Ectodermal cell (in vitro differentiated cells): ENCODE results near the gene GDPD4.

Experiments
- H3K27ac ChIP-seq: 2 replicates; pipeline ENCODE4 v1.7.0; 2013; ENCODE audit warnings: mild to moderate bottlenecking, low read depth, low read length; ENCODE audit not compliant: insufficient read depth, poor library complexity, severe bottlenecking
- H3K27me3 ChIP-seq: 2 replicates; pipeline ENCODE4 v1.7.0; 2013; ENCODE audit warnings: mild to moderate bottlenecking, low read length; ENCODE audit not compliant: insufficient read depth, control insufficient read depth, poor library complexity, severe bottlenecking
- H3K36me3 ChIP-seq: one replicate; pipeline ENCODE4 v1.7.0; 2013; ENCODE audit warnings: low read length; ENCODE audit not compliant: control insufficient read depth, insufficient read depth
- H3K4me1 ChIP-seq: one replicate; pipeline ENCODE4 v1.7.0; 2013; ENCODE audit warnings: low read length; ENCODE audit not compliant: control insufficient read depth, insufficient read depth
- H3K4me3 ChIP-seq: 2 replicates; pipeline ENCODE4 v1.7.0; 2013; ENCODE audit warnings: low read depth, low read length, control low read depth; ENCODE audit not compliant: insufficient read depth
- H3K9me3 ChIP-seq: 2 replicates; pipeline ENCODE4 v1.7.0; 2013; ENCODE audit warnings: mild to moderate bottlenecking, low read length, moderate library complexity; ENCODE audit not compliant: control insufficient read depth
- WGBS, 2 experiments: methylation state at CpG; one replicate each; pipeline ENCODE4 v1.1.7; 2013; ENCODE audit warnings: missing lambda C conversion rate in 2 of 2; 5-methylcytosine and 5-hydroxymethylcytosine counted together

Gene GDPD4

DNA sequence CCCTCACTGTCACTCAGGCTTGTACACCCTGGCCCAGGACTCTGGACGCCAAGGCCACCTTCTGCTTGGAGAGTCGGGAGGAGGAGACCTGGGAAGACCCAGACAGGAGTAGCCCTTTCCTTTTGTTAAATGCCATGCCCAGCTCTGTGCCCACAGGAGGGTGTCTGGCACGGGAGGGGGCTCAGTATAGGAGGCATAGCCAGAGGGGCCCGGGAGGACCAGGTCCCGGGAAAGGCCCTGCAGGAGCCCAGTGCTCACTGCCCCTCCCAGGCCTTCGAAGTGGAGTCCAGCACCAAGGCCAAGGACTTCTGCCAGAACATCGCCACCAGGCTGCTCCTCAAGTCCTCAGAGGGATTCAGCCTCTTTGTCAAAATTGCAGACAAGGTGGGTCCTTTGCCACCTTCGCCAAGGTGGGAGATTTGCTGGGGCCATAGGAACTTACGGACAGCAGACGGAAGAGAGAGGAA lies 94.4 kb downstream of the GDPD4 start:
- H3K27me3 ChIP-seq: no peaks in the 10 kb centered on the region
- no peak overlapping the region for H3K27ac ChIP-seq
- no peak overlapping the region for H3K4me3 ChIP-seq
- H3K36me3 ChIP-seq: no peaks in the 10 kb centered on the region
- H3K9me3 ChIP-seq: no peaks in the 10 kb centered on the region
- 91% methylated on average over 10 of the region's 10 CpGs for WGBS, 2 experiments
- no peaks in the 10 kb centered on the region for H3K4me1 ChIP-seq

DNA sequence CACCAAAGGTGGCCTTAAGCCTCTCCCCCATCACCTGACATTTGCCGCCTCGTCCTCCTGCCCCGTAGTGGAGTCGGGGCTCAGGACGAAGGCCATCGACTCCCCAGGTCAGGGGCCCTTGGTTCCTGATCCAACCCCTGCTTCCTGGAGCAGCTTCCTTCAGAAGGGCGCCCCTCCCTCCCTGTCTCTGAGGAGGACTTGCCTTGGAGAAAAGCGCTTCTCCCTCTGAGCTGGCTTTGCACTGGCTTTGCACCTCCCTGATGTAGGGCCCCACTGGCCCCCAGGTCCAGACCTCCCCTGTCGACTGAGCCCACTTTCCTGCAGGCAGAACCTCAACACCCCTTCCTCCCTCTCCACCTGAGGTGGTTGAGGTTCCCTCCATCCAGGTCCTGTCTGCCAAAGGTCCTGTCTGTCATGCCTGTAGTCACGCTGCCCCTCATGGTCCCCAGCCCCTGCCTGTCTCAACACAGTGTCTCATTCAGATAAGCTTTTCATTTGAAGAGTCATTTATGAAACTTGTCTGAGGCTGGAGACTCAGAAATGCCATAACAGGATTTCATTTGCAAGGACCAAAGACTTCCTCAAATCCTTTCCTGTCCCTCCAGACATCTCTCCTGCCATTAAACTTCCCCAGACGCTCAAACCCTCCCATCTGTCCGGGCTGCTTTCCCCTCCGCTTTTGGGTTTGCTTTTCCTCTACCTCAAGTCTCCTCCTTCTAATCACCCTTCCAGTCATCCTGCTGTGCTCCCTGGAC lies 95.0 kb downstream of the GDPD4 start:
- Histone ChIP-seq H3K4me3 (no peak overlapping the region), H3K27ac (no peak overlapping the region), H3K4me1 (no peaks in the 10 kb centered on the region), H3K27me3 (no peaks in the 10 kb centered on the region), H3K36me3 (no peaks in the 10 kb centered on the region), H3K9me3 (no peaks in the 10 kb centered on the region)
- 94% methylated on average over 13 of the region's 13 CpGs for WGBS, 2 experiments

DNA sequence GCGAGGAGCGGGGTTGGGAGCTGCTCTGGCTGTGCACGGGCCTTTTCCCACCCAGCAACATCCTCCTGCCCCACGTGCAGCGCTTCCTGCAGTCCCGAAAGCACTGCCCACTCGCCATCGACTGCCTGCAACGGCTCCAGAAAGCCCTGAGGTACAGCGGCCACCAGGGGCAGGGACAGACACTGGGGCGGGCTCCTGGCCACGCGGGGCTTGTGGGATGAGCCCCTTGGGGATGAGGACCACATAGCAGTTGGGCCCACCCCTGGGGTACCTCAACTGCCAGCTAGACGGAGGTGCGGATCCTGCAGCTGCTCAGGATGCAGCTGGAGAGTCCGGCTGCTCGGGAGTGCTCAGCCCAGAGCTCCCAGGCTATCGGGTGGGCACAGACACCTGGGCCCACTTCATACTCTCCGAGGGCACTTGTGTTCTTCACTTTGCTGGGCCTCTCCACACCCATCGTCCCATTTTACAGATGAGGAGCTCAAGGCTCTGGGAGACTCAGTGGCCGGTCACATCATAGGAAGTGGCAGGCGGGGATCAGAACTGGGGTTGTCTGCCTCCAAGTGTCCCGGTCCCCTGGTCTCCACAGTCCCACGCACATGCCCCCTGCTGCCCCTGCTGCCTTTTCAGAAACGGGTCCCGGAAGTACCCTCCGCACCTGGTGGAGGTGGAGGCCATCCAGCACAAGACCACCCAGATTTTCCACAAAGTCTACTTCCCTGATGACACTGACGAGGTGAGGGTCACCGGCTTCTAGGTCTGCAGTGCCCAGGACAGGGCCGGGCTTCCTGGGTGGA lies 95.8 kb downstream of the GDPD4 start:
- Histone ChIP-seq H3K27ac (no peak overlapping the region), H3K27me3 (no peaks in the 10 kb centered on the region)
- 89 to 90% methylated on average over 30 of the region's 30 CpGs for WGBS, 2 experiments

DNA sequence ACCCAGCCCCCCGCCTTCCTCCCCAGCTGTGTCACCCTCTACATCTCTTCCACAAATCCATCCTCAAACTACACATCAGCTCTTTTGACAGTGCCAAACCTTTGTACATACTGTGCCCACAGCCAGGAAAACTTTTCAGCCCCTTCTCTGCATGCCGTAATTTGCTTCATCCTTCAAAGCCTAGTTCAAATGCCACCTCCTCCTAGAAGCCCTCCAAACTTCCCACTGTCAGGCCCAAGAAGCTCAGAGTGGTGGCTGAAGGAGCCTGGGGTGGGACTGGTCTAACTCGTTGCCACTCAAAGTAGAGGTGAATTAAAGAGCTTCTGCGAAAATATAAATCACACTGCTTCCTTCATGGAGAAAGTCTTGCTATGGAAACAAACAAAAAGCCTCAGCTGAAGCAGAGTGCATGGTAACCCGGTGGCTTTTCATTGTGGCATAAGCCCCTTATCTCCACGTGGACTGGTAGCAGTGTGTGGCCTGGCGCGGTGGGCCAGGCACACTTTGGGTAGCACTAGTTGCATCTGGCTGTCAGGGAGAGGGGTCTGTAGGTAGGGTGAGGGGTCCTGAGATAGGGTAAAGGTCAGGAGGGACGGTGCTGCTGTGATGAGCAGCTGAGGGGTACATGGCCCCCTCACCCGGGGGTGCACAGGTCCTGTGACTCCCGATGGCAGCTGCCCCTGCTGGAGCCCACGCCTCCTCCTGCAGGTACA lies 96.6 kb downstream of the GDPD4 start:
- 92% methylated on average over 12 of the region's 12 CpGs for WGBS, 2 experiments

More for the DNA sequence above, 95.8 kb downstream of the GDPD4 start:
- Histone ChIP-seq H3K4me3 (no peak overlapping the region), H3K4me1 (no peaks in the 10 kb centered on the region), H3K36me3 (no peaks in the 10 kb centered on the region), H3K9me3 (no peaks in the 10 kb centered on the region)

DNA sequence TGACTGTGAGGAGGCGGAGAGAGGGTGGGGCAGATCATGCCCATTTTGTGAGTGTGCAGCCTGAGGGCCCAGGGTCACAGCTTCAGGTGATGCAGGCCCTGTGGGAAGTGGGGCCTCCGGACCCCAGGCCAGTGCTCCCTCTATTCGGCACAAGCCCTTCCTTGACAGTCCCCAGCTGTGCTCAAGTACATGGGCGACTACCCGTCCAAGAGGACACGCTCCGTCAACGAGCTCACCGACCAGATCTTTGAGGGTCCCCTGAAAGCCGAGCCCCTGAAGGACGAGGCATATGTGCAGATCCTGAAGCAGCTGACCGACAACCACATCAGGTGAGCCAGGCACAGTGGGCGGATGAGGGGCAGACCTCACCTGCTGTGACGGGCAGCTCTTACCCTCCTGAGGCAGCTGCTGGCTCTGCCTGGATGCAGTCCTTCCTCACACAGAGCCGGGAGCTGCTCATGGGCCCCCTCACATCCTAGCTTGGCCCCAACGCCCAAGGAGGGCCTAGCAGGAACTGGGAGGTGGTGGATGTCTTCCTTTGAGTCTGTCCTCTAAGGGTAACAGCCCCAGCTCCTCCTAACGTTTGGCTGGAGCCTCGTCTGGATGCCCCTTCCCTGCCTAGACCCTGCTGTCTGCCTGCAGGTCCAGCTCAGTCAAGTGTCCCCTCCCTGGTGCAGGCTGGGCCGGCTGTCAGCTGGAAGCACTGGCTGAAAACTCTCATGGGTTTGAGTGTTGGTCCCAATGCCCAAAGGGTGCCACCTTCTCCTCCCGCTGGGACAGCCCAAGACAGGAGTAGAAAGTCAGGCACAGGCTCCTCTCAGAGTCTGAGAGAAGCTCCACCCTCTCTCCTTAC lies 97.4 kb downstream of the GDPD4 start:
- no peaks in the 10 kb centered on the region for H3K36me3 ChIP-seq
- H3K4me3 ChIP-seq: no peak overlapping the region
- no peaks in the 10 kb centered on the region for H3K4me1 ChIP-seq
- H3K27me3 ChIP-seq: no peaks in the 10 kb centered on the region
- no peak overlapping the region for H3K27ac ChIP-seq
- H3K9me3 ChIP-seq: no peaks in the 10 kb centered on the region
- WGBS, 2 experiments: 90 to 93% methylated on average over 20 of the region's 20 CpGs

More for the DNA sequence above, 96.6 kb downstream of the GDPD4 start:
- no peaks in the 10 kb centered on the region for H3K4me1 ChIP-seq
- H3K9me3 ChIP-seq: no peaks in the 10 kb centered on the region
- H3K36me3 ChIP-seq: no peaks in the 10 kb centered on the region
- no peaks in the 10 kb centered on the region for H3K27me3 ChIP-seq
- no peak overlapping the region for H3K4me3 ChIP-seq
- H3K27ac ChIP-seq: no peak overlapping the region

DNA sequence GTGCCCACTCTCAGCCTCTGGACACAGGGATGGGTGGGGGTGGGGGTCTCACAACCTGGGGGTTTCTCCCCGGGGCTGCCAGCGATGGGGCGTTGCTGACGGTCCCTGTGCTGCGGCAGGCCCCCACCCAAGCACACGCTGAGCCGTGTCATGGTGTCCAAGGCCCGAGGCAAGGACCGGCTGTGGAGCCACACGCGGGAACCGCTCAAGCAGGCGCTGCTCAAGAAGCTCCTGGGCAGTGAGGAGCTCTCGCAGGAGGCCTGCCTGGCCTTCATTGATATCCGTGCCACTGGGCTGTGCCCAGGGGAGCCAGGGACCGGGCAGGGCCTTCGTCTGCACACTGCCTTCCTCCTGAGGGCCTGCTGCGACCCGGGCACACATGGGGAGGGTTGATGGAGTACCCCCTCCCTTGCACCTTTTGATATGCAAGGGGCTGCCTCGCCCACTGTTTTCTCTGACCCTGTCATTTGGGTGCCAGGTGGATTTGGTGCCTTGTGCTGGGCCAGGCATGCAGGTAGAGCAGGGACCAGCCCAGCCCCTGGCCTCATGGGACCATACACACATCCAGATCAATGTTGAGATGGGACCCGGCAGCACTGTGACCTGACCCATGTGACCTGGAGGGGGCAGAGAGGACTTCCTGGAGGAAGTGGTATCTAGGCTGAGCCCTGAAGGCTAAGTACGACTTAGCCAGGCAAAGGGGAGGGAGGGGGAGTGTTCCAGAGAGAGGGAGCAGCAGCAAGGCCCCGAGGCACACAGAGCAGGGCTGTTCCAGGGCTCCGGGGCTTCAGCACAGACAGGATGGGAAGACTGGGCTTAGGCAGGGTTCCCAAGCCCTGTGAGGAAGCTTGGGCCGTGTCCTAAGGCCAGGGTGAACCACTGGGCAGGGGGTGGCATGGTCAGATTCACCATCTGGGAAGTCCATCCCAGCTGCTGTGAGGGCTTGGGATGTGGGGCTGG lies 98.3 kb downstream of the GDPD4 start:
- Histone ChIP-seq H3K9me3 (no peaks in the 10 kb centered on the region), H3K27me3 (no peaks in the 10 kb centered on the region), H3K27ac (no peak overlapping the region), H3K4me1 (no peaks in the 10 kb centered on the region), H3K36me3 (no peaks in the 10 kb centered on the region), H3K4me3 (no peak overlapping the region)
- WGBS, 2 experiments: 89 to 90% methylated on average over 25 of the region's 25 CpGs

DNA sequence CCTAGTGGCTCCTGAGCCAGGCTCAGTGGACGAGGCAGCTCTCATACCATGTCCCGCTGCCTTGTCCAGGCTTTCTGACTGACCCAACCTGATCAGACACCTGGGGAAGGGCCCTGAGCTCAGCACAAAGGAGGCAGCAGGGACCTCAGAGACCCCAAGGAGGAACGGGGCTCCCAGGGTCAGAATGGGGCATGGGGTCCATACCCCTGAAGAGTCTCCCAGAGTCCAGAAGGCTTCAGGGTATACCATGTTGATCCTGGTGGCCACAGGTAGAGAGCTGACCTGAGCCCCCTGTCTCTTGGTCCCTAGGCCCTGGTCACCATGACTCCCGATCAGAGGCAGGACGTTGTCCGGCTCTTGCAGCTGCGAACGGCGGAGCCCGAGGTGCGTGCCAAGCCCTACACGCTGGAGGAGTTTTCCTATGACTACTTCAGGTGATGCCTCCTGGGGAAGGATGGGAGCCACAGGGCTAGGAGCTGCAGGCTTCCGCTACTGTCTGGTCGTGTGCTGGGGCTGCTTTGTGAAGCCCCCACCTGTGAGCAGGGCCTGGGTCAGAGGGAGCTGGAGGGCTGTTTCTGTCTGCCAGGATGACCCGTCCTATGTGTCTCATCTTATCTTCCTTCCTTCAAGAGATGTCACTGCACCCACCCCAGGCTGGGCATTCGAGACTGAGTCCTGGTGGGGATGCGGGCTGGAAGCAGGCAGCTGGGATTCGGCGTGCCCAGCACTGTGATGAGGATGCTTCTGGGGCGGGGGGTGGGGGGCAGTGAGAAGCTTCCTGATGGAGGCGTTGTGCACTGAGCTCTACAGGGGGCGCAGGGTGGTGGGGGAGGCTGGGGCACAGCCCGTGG lies 99.3 kb downstream of the GDPD4 start:
- no peaks in the 10 kb centered on the region for H3K36me3 ChIP-seq
- no peaks in the 10 kb centered on the region for H3K4me1 ChIP-seq
- H3K4me3 ChIP-seq: no peak overlapping the region
- H3K27me3 ChIP-seq: no peaks in the 10 kb centered on the region
- WGBS, 2 experiments: 93 to 94% methylated on average over 23 of the region's 23 CpGs
- H3K9me3 ChIP-seq: no peaks in the 10 kb centered on the region
- H3K27ac ChIP-seq: no peak overlapping the region

DNA sequence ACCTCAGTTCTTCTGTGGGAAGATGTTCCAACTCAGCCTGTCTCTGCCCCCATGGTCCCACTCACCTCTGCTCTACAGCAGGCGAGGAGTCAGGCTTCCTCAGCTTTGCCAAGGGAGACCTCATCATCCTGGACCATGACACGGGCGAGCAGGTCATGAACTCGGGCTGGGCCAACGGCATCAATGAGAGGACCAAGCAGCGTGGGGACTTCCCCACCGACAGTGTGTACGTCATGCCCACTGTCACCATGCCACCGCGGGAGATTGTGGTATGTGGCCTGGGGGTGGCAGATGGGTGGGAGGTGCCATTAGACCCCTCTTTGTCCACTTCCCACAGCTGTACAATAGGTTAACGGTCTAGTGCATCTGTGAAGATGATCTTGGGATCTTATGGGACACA lies 100.1 kb downstream of the GDPD4 start:
- Histone ChIP-seq H3K27ac (no peak overlapping the region), H3K4me1 (no peaks in the 10 kb centered on the region), H3K27me3 (no peaks in the 10 kb centered on the region), H3K4me3 (no peak overlapping the region), H3K9me3 (no peaks in the 10 kb centered on the region), H3K36me3 (no peaks in the 10 kb centered on the region)
- 95 to 96% methylated on average over 11 of the region's 11 CpGs for WGBS, 2 experiments
